Adipocyte (in vitro differentiated cells): ENCODE measurements around the gene INPP4A.

Experiments
- DNase-seq: peaks from one replicate; pipeline ENCODE4 v3.0.0-alpha.2; 2015; ENCODE audit warnings: low read depth
- H3K27me3 ChIP-seq: replicated peaks from 2 replicates; pipeline ENCODE4 v1.7.0; 2013; ENCODE audit warnings: mild to moderate bottlenecking, low read length, moderate library complexity; ENCODE audit not compliant: control insufficient read depth, insufficient read depth
- H3K36me3 ChIP-seq: 2 replicates; pipeline ENCODE4 v1.7.0; 2013; ENCODE audit warnings: low read length, mild to moderate bottlenecking, moderate library complexity; ENCODE audit not compliant: control insufficient read depth, insufficient read depth, severe bottlenecking
- H3K4me1 ChIP-seq: 2 replicates; pipeline ENCODE4 v1.7.0; 2013; ENCODE audit warnings: mild to moderate bottlenecking, low read length, moderate library complexity; ENCODE audit not compliant: control insufficient read depth, insufficient read depth
- H3K4me3 ChIP-seq: 2 replicates; pipeline ENCODE4 v1.7.0; 2013; ENCODE audit warnings: mild to moderate bottlenecking, low read length, moderate library complexity
- H3K9ac ChIP-seq: 2 replicates; pipeline ENCODE4 v1.7.0; 2013; ENCODE audit warnings: mild to moderate bottlenecking, low read length, moderate library complexity
- H3K9me3 ChIP-seq: 2 replicates; pipeline ENCODE4 v1.7.0; 2013; ENCODE audit warnings: mild to moderate bottlenecking, low read length, moderate library complexity; ENCODE audit not compliant: control insufficient read depth

Gene INPP4A

DNA sequence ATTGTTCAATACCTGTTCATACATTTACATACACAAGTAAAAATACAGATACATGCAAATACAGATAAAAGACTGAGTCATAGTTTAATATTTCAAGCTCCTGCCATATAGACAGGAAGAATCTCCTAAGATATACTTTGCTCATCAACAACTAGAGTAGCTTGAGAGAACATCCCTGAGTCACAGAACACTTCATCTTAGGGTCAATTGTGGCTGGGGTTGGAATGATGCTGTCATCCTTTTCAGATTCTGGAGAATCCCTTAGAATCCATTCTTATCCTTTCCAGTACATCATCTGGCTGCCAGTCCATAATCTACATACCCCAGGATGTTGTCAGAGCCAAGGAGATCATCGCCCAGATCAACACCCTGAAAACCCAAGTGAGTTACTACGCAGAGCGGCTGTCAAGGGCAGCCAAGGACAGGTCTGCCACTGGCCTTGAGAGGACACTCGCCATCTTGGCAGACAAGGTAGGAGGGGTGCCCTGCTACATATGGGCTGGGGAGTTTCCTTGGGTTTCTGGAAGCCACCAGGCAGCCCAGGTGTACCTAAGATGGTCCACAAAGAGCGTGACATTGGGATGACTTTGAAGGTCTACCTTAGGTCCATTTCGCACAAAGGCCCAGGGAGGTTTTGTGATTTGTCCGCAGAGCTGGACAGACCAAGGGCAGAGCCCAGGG, 108.0 kb downstream of the INPP4A start:
- H3K4me1 ChIP-seq: no peaks in the 10 kb centered on the region
- peak; percentile 9 for DNase-seq
- peaks cover 49% of the 10 kb centered on the region for H3K36me3 ChIP-seq
- no peak overlapping the region for H3K9ac ChIP-seq
- no peak overlapping the region for H3K4me3 ChIP-seq
- no peaks in the 10 kb centered on the region for H3K9me3 ChIP-seq
- no peaks in the 10 kb centered on the region for H3K27me3 ChIP-seq

- H3K36me3 ChIP-seq: peaks cover 48% of the 10 kb centered on the region
These were observed 109.6 kb downstream of the INPP4A start for GRCh38 chr2:98554116-98554861.

DNA sequence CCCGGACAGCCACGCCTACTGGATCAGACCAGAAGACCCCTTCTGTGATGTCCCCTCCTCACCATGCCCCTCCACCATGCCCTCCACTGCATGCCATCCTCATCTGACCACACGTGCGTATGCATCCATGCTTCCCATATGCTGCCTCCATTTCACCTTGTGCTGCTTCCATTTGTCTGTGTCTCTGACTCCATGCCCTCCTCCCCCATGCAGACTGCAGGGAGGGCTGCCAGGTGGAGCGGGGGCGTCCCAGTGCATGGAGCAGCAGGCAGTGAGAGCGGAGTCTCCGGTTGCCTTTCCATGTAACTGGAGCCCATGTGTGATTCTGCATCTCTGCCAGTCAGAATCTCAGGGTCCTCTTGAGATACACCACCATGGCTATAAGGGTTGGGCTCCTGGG, 111.0 kb downstream of the INPP4A start:
- Histone ChIP-seq H3K4me3 (no peak overlapping the region), H3K4me1 (peaks cover 5% of the 10 kb centered on the region), H3K9me3 (no peaks in the 10 kb centered on the region), H3K9ac (no peak overlapping the region), H3K27me3 (no peaks in the 10 kb centered on the region), H3K36me3 (peaks cover 49% of the 10 kb centered on the region)
- DNase-seq: no peak

More at GRCh38 chr2:98554116-98554861, 109.6 kb downstream of the INPP4A start:
- Histone ChIP-seq H3K9me3 (no peaks in the 10 kb centered on the region), H3K9ac (no peak overlapping the region), H3K4me1 (no peaks in the 10 kb centered on the region), H3K27me3 (no peaks in the 10 kb centered on the region), H3K4me3 (no peak overlapping the region)
- DNase-seq: no peak

- Histone ChIP-seq H3K4me3 (no peak overlapping the region), H3K9me3 (no peaks in the 10 kb centered on the region), H3K4me1 (peaks cover 5% of the 10 kb centered on the region), H3K36me3 (peaks cover 49% of the 10 kb centered on the region), H3K9ac (no peak overlapping the region), H3K27me3 (no peaks in the 10 kb centered on the region)
- DNase-seq: no peak
These were observed 111.8 kb downstream of the INPP4A start for GRCh38 chr2:98556344-98557033.

DNA sequence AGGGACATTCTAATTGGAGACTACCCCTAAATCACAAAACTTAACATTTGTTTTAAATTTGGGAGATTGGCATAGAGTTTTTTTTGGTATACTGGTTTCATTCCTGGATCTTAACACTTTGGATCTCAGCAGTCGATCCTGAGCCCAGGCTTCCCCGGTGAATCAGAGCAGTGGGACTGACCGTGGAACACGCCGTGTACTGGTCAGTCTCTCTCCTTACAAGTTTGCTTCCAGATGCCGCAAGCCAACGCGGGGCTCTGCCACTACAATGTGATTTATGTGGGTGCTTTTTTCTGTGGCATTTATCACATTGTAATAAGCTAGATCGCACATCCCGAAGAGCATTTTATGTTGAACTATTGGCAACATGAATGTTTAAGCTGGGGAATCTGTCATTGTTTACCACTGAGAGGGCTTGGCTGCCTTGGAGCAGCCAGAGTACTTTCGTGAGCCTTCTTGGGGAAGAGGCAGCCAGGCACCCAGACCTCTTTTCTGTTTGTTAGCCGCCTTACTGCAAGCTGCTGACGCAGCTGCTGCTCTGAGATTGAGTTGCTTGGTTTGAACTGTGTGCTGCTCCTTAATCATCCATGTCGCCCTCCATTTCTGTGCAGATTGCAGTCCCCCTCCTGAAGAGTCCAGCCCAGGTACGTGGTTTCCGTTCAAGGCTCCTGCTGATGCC, 114.3 kb downstream of the INPP4A start:
- Histone ChIP-seq H3K9ac (no peak overlapping the region), H3K4me1 (peaks cover 5% of the 10 kb centered on the region), H3K4me3 (no peak overlapping the region), H3K27me3 (no peaks in the 10 kb centered on the region), H3K36me3 (peaks cover 40% of the 10 kb centered on the region), H3K9me3 (no peaks in the 10 kb centered on the region)
- no peak for DNase-seq

DNA sequence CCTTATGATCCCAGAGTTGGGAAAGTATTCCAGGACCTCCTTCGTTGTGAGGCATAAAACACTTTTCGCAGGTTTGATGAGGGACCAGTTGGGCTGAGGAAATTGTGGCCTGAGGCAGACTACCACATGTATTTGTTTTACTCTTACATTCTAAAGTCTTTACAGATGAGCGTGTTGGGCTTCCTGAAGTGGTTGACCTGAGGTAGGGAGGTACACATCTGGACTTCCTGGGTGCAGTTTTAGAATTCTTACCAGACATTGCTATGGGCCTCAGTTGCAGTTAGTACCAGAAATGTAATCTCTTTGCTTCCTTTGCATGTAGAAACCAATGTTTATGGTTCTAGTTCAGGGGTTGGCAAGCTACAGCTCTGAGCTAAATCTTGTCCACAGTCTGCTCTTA, 114.9 kb downstream of the INPP4A start:
- H3K4me3 ChIP-seq: no peak overlapping the region
- no peak for DNase-seq
- peaks cover 5% of the 10 kb centered on the region for H3K4me1 ChIP-seq
- H3K9me3 ChIP-seq: no peaks in the 10 kb centered on the region
- no peaks in the 10 kb centered on the region for H3K27me3 ChIP-seq
- peaks cover 38% of the 10 kb centered on the region for H3K36me3 ChIP-seq
- H3K9ac ChIP-seq: no peak overlapping the region

DNA sequence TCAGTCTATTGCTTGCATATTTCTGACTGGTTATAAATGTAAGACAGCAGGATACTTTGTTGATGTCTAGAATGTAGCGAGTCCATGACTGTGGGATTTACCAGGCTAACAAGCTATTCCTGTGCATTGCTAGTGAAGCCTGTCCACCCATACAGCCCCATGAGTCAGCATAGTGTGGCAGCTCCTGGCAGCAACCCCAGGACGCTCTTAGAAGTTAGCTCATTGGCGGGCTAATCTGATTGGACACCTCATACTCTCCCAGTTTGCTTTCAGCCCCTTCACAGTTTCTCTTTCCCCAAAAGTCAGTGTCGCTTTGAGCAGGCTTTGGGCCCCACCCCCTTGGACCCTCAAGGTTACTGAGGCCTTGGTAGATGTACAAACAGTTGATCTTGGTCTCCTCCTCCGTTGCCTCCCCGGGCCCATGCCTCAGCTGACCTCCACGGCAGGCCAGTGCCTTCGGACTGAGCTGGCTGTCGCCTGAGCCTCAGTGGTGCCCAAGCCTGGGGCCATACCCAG, 115.7 kb downstream of the INPP4A start:
- peak; percentile 91 for DNase-seq
- Histone ChIP-seq H3K36me3 (peaks cover 38% of the 10 kb centered on the region), H3K9me3 (no peaks in the 10 kb centered on the region), H3K4me3 (no peak overlapping the region), H3K4me1 (peaks cover 5% of the 10 kb centered on the region), H3K9ac (no peak overlapping the region), H3K27me3 (no peaks in the 10 kb centered on the region)

DNA sequence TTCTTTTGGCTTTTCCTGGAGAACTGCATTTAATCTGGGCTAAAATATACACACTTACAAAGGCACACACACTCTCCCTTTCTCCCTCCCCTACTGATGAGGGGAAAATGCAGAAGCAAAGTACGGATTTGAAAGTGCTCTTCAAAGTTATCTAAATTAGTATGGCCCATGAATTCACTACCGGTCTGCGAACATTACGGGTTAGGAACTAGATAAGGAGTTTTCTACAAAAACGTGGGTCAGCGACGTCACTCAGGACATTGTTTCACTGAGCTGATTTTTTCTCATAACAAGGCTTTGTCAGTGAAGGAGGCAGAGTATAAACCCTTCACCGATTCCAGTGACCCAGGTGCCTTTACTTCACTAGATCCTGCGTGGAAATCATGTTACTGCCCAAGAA, 116.4 kb downstream of the INPP4A start:
- Histone ChIP-seq H3K27me3 (no peaks in the 10 kb centered on the region), H3K4me3 (no peak overlapping the region), H3K4me1 (peaks cover 5% of the 10 kb centered on the region), H3K9me3 (no peaks in the 10 kb centered on the region), H3K9ac (no peak overlapping the region), H3K36me3 (peaks cover 37% of the 10 kb centered on the region)
- DNase-seq: no peak

- DNase-seq: no peak
- Histone ChIP-seq H3K27me3 (no peaks in the 10 kb centered on the region), H3K9ac (no peak overlapping the region), H3K4me3 (no peak overlapping the region), H3K4me1 (peaks cover 5% of the 10 kb centered on the region), H3K36me3 (peaks cover 30% of the 10 kb centered on the region), H3K9me3 (no peaks in the 10 kb centered on the region)
These were observed 117.4 kb downstream of the INPP4A start for GRCh38 chr2:98561902-98562695.

GRCh38 chr2:98563394-98563793, 118.7 kb downstream of the INPP4A start:
- DNase-seq: no peak
- peaks cover 34% of the 10 kb centered on the region for H3K36me3 ChIP-seq

More at GRCh38 chr2:98563394-98563793, 118.7 kb downstream of the INPP4A start:
- peaks cover 5% of the 10 kb centered on the region for H3K4me1 ChIP-seq
- H3K9ac ChIP-seq: no peak overlapping the region
- no peaks in the 10 kb centered on the region for H3K9me3 ChIP-seq
- H3K4me3 ChIP-seq: no peak overlapping the region
- H3K27me3 ChIP-seq: no peaks in the 10 kb centered on the region
